H1 (cell line): ENCODE data around the gene TRIM45. TPM values are rescaled to one million over a fixed set of nuclear protein-coding genes. Genes with fewer than 3 reads are reported as not detected.

ENCODE experiments used
- CTCF ChIA-PET: fragments of 300-600 bp; sonication (Branson Sonifier 250); formaldehyde crosslinking; loops from one replicate; lab custom pipeline; 2021; ENCODE audit not compliant: partially characterized antibody; lab: Charles Lee
- POLR2A ChIA-PET: fragments of 300-600 bp; sonication (Branson Sonifier 250); formaldehyde crosslinking; loops from one replicate; lab custom pipeline; 2021; ENCODE audit warnings: inconsistent platforms; ENCODE audit not compliant: partially characterized antibody; lab: Charles Lee
- DNase-seq, 2 experiments: peaks; one replicate each; pipeline versions ENCODE4 v3.0.0 to v3.0.0-alpha.2; 2010 to 2022; ENCODE audit warnings: low spot score in 2 of 2, low read depth in 1 of 2, mixed read lengths in 1 of 2
- FAIRE-seq: peaks from 2 replicates; lab custom pipeline; 2011; peaks lifted over from hg19 to GRCh38; lab: Jason Lieb, UNC
- H2AFZ ChIP-seq: 2 replicates; pipeline ENCODE4 v1.8.1; 2012; ENCODE audit warnings: low read length, inconsistent platforms
- H2AK5ac ChIP-seq: 2 replicates; pipeline ENCODE4 v1.6.1; 2013; ENCODE audit warnings: low read depth, low read length
- H2BK120ac ChIP-seq: replicated peaks from 2 replicates; pipeline ENCODE3; 2013; ENCODE audit warnings: low read depth, low read length, inconsistent platforms
- H2BK12ac ChIP-seq: 2 replicates; pipeline ENCODE4 v1.6.1; 2013; ENCODE audit warnings: low read depth, low read length
- H2BK15ac ChIP-seq: 2 replicates; pipeline ENCODE4 v1.6.1; 2013; ENCODE audit warnings: low read length
- H2BK20ac ChIP-seq: 2 replicates; pipeline ENCODE4 v1.6.1; 2013; ENCODE audit warnings: low read length
- H2BK5ac ChIP-seq: 2 replicates; pipeline ENCODE4 v1.6.1; 2013; ENCODE audit warnings: low read depth, low read length
- H3K14ac ChIP-seq: 2 replicates; pipeline ENCODE4 v1.6.1; 2013; ENCODE audit warnings: inconsistent platforms; ENCODE audit not compliant: insufficient read length
- H3K18ac ChIP-seq: 2 replicates; pipeline ENCODE4 v1.6.1; 2013; ENCODE audit warnings: low read length; ENCODE audit errors: extremely low read depth
- H3K23ac ChIP-seq: 2 replicates; pipeline ENCODE4 v1.6.1; 2013; ENCODE audit warnings: inconsistent platforms; ENCODE audit not compliant: insufficient read length
- H3K23me2 ChIP-seq: 2 replicates; pipeline ENCODE4 v1.6.1; 2013; ENCODE audit warnings: low read depth, low read length
- H3K27ac ChIP-seq: 2 replicates; pipeline ENCODE4 v1.6.1; 2011; ENCODE audit warnings: low read depth, low read length, inconsistent platforms
- H3K27me3 ChIP-seq, 4 experiments: replicated peaks in 1 of 4; 1 replicate in 1 of 4; 2 replicates in 3 of 4; pipeline versions ENCODE4 v1.6.1 to v1.8.1; 2011 to 2013; ENCODE audit warnings: low read length in 3 of 4, mild to moderate bottlenecking in 3 of 4, inconsistent platforms in 2 of 4, mixed read lengths in 2 of 4, moderate library complexity in 1 of 4; ENCODE audit not compliant: control insufficient read depth in 3 of 4, insufficient read depth in 3 of 4; ENCODE audit errors: extremely low read depth in 1 of 4
- H3K36me3 ChIP-seq, 4 experiments: 2 replicates each; pipeline versions ENCODE4 v1.6.1 to v1.8.1; 2011 to 2013; ENCODE audit warnings: mild to moderate bottlenecking in 4 of 4, low read length in 3 of 4, moderate library complexity in 2 of 4, control low read depth in 1 of 4, inconsistent platforms in 1 of 4; ENCODE audit not compliant: insufficient read depth in 4 of 4, control insufficient read depth in 2 of 4
- H3K4ac ChIP-seq: replicated peaks from 2 replicates; pipeline ENCODE3; 2013; ENCODE audit warnings: low read length, low read depth, mixed read lengths, inconsistent platforms; ENCODE audit not compliant: insufficient read length
- H3K4me1 ChIP-seq, 4 experiments: replicated peaks in 1 of 4; 1 replicate in 1 of 4; 2 replicates in 3 of 4; pipeline versions ENCODE4 v1.6.1 to v1.8.1; 2011 to 2013; ENCODE audit warnings: low read length in 3 of 4, inconsistent platforms in 2 of 4, mixed read lengths in 1 of 4; ENCODE audit not compliant: insufficient read depth in 4 of 4, control insufficient read depth in 3 of 4
- H3K4me2 ChIP-seq, 2 experiments: 2 replicates each; pipeline versions ENCODE4 v1.6.1 to v1.8.1; 2011 to 2013; ENCODE audit warnings: low read depth in 2 of 2, low read length in 2 of 2, control low read depth in 1 of 2, inconsistent platforms in 1 of 2, mild to moderate bottlenecking in 1 of 2; ENCODE audit not compliant: insufficient read depth in 1 of 2
- H3K4me3 ChIP-seq, 4 experiments: fragments of 200-600, 300-600 bp in 1 of 4; sonication (generic), shearing (Covaris generic), sonication (Bioruptor Twin) in 1 of 4; 2 replicates each; pipeline versions ENCODE4 v1.5.1 to v1.8.1; 2011 to 2016; ENCODE audit warnings: low read length in 4 of 4, low read depth in 3 of 4, control low read depth in 2 of 4, inconsistent platforms in 2 of 4, mild to moderate bottlenecking in 2 of 4, mixed read lengths in 1 of 4, moderate library complexity in 1 of 4; ENCODE audit not compliant: insufficient read depth in 2 of 4; ENCODE audit errors: extremely low read depth in 1 of 4
- H3K56ac ChIP-seq: replicated peaks from 2 replicates; pipeline ENCODE3; 2013; ENCODE audit warnings: low read depth, mild to moderate bottlenecking, mixed read lengths, low read length, inconsistent platforms; ENCODE audit not compliant: insufficient read length
- H3K79me1 ChIP-seq: 2 replicates; pipeline ENCODE4 v1.6.1; 2013; ENCODE audit warnings: low read depth, low read length, control low read depth
- H3K79me2 ChIP-seq, 2 experiments: 2 replicates each; pipeline versions ENCODE4 v1.6.1 to v1.8.1; 2012 to 2013; ENCODE audit warnings: low read length in 2 of 2, mild to moderate bottlenecking in 2 of 2, inconsistent platforms in 1 of 2; ENCODE audit not compliant: insufficient read depth in 2 of 2, control insufficient read depth in 1 of 2
- H3K9ac ChIP-seq, 4 experiments: replicated peaks in 1 of 4; 1 replicate in 1 of 4; 2 replicates in 3 of 4; pipeline versions ENCODE4 v1.6.1 to v1.8.1; 2011 to 2013; ENCODE audit warnings: low read depth in 3 of 4, low read length in 3 of 4, control low read depth in 2 of 4, mild to moderate bottlenecking in 2 of 4, moderate library complexity in 2 of 4, inconsistent platforms in 1 of 4; ENCODE audit errors: extremely low read depth in 1 of 4
- H3K9me3 ChIP-seq, 2 experiments: 2 replicates each; pipeline versions ENCODE4 v1.6.1 to v1.8.1; 2012 to 2013; ENCODE audit warnings: mild to moderate bottlenecking in 2 of 2, moderate library complexity in 2 of 2, control low read depth in 1 of 2, inconsistent platforms in 1 of 2, low read depth in 1 of 2, low read length in 1 of 2, mixed read lengths in 1 of 2; ENCODE audit not compliant: insufficient read depth in 2 of 2
- H4K20me1 ChIP-seq, 2 experiments: replicated peaks in 1 of 2; 2 replicates each; pipeline versions ENCODE3 to v1.8.1; 2011 to 2013; ENCODE audit warnings: inconsistent platforms in 2 of 2, low read length in 2 of 2, mild to moderate bottlenecking in 1 of 2; ENCODE audit not compliant: insufficient read depth in 2 of 2, control insufficient read depth in 1 of 2
- H4K5ac ChIP-seq: 2 replicates; pipeline ENCODE4 v1.6.1; 2013; ENCODE audit warnings: low read length, low read depth, mixed read lengths, inconsistent platforms; ENCODE audit not compliant: insufficient read length
- H4K8ac ChIP-seq: 2 replicates; pipeline ENCODE4 v1.8.0; 2013; ENCODE audit warnings: mild to moderate bottlenecking, moderate library complexity, low read length, inconsistent platforms; ENCODE audit not compliant: insufficient read depth; ENCODE audit errors: extremely low read depth
- H4K91ac ChIP-seq: replicated peaks from 2 replicates; pipeline ENCODE3; 2013; ENCODE audit warnings: low read length, mixed read lengths, inconsistent platforms; ENCODE audit not compliant: insufficient read length
- CEBPB ChIP-seq: IDR thresholded peaks from 2 replicates; pipeline ENCODE4 v1.6.1; 2012; ENCODE audit warnings: low read depth, low read length
- CHD2 ChIP-seq: IDR thresholded peaks from 2 replicates; pipeline ENCODE4 v1.6.1; 2012; ENCODE audit warnings: low read length, improper control_type of control experiment
- CTBP2 ChIP-seq: IDR thresholded peaks from 2 replicates; pipeline ENCODE4 v1.7.0; 2011; ENCODE audit warnings: borderline replicate concordance, mild to moderate bottlenecking, moderate library complexity, mixed read lengths, low read length; ENCODE audit not compliant: insufficient read depth, insufficient read length
- HDAC2 ChIP-seq, 2 experiments: fragments of 300-600 bp in 1 of 2; sonication (generic) in 1 of 2; IDR thresholded peaks; 2 replicates each; pipeline ENCODE4 v1.6.1; 2011 to 2012; ENCODE audit warnings: low read depth in 2 of 2, low read length in 2 of 2, mild to moderate bottlenecking in 2 of 2, moderate library complexity in 2 of 2, borderline replicate concordance in 1 of 2, inconsistent platforms in 1 of 2
- JUN ChIP-seq: IDR thresholded peaks from 2 replicates; pipeline ENCODE4 v1.6.1; 2011; ENCODE audit warnings: low read depth, mild to moderate bottlenecking, improper control_type of control experiment, low read length
- KDM1A ChIP-seq: fragments of 200-600, 300-600 bp; sonication (generic); IDR thresholded peaks from 2 replicates; pipeline ENCODE4 v1.7.1; 2016; ENCODE audit warnings: mild to moderate bottlenecking, low read length, borderline replicate concordance
- MAFK ChIP-seq: IDR thresholded peaks from 2 replicates; pipeline ENCODE4 v1.6.1; 2012; ENCODE audit warnings: low read depth, mild to moderate bottlenecking, improper control_type of control experiment, low read length
- POLR2AphosphoS5 ChIP-seq: IDR thresholded peaks from 2 replicates; pipeline ENCODE4 v1.6.1; 2011; ENCODE audit warnings: low read depth, low read length
- POU5F1 ChIP-seq: IDR thresholded peaks from 2 replicates; pipeline ENCODE4 v1.6.1; 2011; ENCODE audit warnings: low read depth, mild to moderate bottlenecking, low read length, moderate library complexity
- SIRT6 ChIP-seq: IDR thresholded peaks from one replicate; pipeline ENCODE4 v1.7.1; 2012; ENCODE audit warnings: low read length, inconsistent platforms
- SP4 ChIP-seq: IDR thresholded peaks from 2 replicates; pipeline ENCODE4 v1.6.1; 2012; ENCODE audit warnings: low read length, inconsistent platforms
- WGBS, 2 experiments: shearing (Covaris generic) in 1 of 2; methylation state at CpG; one replicate each; pipeline versions ENCODE4 v1.1.6 to v1.1.7; 2013 to 2015; ENCODE audit warnings: low lambda C conversion rate in 2 of 2, mixed read lengths in 2 of 2, inconsistent platforms in 1 of 2, low coverage in 1 of 2, missing lambda C conversion rate in 1 of 2; ENCODE audit not compliant: insufficient replicate concordance in 2 of 2, insufficient coverage in 1 of 2, insufficient read length in 1 of 2; ENCODE audit errors: extremely low coverage in 1 of 2, missing lambda C conversion rate in 1 of 2; 5-methylcytosine and 5-hydroxymethylcytosine counted together
- polyA plus RNA-seq, 7 experiments: library from polyadenylated mRNA; depleted of rRNA in 3 of 7; stranded (reverse) in 5 of 7; unstranded in 2 of 7; fragments of >200 nt in 5 of 7; fragments of 200-250 nt in 2 of 7; gene quantifications; 1 replicate in 5 of 7; 2 replicates in 1 of 7; 4 replicates in 1 of 7; pipeline versions ENCODE4 v1.2.1 to v1.2.3, GENCODE V29; 2011 to 2013; ENCODE audit warnings: missing spikeins in 2 of 7, mixed read lengths in 2 of 7
- total RNA-seq: library from RNA; stranded (reverse); fragmentation: NEBNext Ultra II Directional; extraction: Animal tissue kit (Norgen Biotek cat#: 25700); gene quantifications from 2 replicates; pipeline ENCODE4 v1.2.1, GENCODE V29; 2021
- TF ChIP-seq, protein P1 (sequence below): IDR thresholded peaks from 2 replicates; pipeline ENCODE4 v1.6.1; 2012; ENCODE audit warnings: inconsistent platforms
- TF ChIP-seq, protein P2 (sequence below): IDR thresholded peaks from 2 replicates; pipeline ENCODE4 v1.6.1; 2011; ENCODE audit warnings: low read depth, mild to moderate bottlenecking, low read length; ENCODE audit not compliant: insufficient read depth

The TRIM45 gene
- total and polyA plus RNA-seq, 2 of the 8 experiments (the other 6 are each of a cell fraction or from before 2014, with no cell fraction given), result 13.7 to 16.7 TPM

DNA sequence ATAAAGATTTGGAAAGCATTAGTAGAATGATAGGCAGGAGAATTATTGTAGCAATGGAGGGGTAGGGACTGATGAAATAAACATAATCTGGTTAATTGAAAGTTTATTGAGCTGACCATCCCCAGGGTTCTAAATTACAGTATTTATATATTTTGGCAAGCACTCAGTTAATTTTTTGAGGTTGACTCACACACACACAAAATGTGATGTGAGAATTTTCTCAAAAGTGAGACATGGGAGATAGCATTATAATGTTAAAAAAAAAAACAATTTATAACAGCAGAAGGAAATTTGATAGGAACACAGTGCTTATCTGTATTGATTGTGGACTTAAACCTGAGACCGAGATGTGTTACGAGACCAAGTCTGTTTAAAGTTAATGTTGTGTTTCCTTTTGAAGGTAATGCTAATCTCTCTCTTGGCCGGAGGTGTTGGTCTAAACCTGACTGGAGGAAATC lies 24.6 kb downstream of the TRIM45 start:
- Histone ChIP-seq H3K36me3 (peaks cover 45 to 90% (median 75%) of the 10 kb centered on the region in 4 experiments), H3K9ac (no peak overlapping the region)

More for the DNA sequence above, 24.6 kb downstream of the TRIM45 start:
- peaks cover 0 to 9% (median 2%) of the 10 kb centered on the region in 4 experiments; a peak in 2 of 7 replicates for H3K4me1 ChIP-seq
- H2BK12ac ChIP-seq, result no peak overlapping the region
- no peak for FAIRE-seq
- H3K9me3 ChIP-seq, result no peaks in the 10 kb centered on the region
- H3K27ac ChIP-seq, result no peak overlapping the region
- H4K8ac ChIP-seq, result no peak overlapping the region
- no peaks in the 10 kb centered on the region for H3K27me3 ChIP-seq
- no peak overlapping the region for H3K56ac ChIP-seq
- no peak overlapping the region for H3K14ac ChIP-seq
- H4K91ac ChIP-seq, result no peak overlapping the region
- H3K79me1 ChIP-seq, result no peaks in the 10 kb centered on the region
- ChIA-PET POLR2A (no interaction called here), CTCF (interaction anchor here (5.0 kb wide), 1 partner anchor 15 kb away, joined by 43 read pairs; no protein-coding TSS in a partner anchor)
- no peak overlapping the region for H2BK5ac ChIP-seq
- H3K79me2 ChIP-seq, result no peaks in the 10 kb centered on the region
- no peak overlapping the region for H3K4me2 ChIP-seq
- H3K18ac ChIP-seq, result no peak overlapping the region
- H2BK15ac ChIP-seq, result no peak overlapping the region
- H3K23ac ChIP-seq, result no peak overlapping the region
- H3K23me2 ChIP-seq, result no peaks in the 10 kb centered on the region
- H2BK120ac ChIP-seq, result no peak overlapping the region
- no peak overlapping the region for H4K5ac ChIP-seq
- WGBS, 2 experiments, result 85% methylated on average over 3 of the region's 3 CpGs; no CpG with 5 or more reads in 1 of the 2 experiments
- no peak overlapping the region for H2AK5ac ChIP-seq
- H4K20me1 ChIP-seq, result peaks cover 0 to 2% of the 10 kb centered on the region in 2 experiments
- H2AFZ ChIP-seq, result no peak overlapping the region
- no peak for DNase-seq
- H2BK20ac ChIP-seq, result no peak overlapping the region
- TF ChIP-seq JUN (no peak), CHD2 (no peak), SP4 (no peak), KDM1A (no peak), MAFK (no peak), SIRT6 (no peak), POU5F1 (no peak), CTBP2 (no peak), HDAC2 (IDR thresholded peaks at IDR 0.05; ENCODE audit: borderline replicate concordance in 1 of 2, low read depth in 2 of 2, low read length in 2 of 2) (no peak), POLR2AphosphoS5 (no peak), CEBPB (no peak)
- TF ChIP-seq, protein P1, sequence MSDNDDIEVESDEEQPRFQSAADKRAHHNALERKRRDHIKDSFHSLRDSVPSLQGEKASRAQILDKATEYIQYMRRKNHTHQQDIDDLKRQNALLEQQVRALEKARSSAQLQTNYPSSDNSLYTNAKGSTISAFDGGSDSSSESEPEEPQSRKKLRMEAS, result no peak
- TF ChIP-seq, protein P2, sequence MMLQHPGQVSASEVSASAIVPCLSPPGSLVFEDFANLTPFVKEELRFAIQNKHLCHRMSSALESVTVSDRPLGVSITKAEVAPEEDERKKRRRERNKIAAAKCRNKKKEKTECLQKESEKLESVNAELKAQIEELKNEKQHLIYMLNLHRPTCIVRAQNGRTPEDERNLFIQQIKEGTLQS, result no peak
- H3K4ac ChIP-seq, result no peak overlapping the region
- no peak overlapping the region for H3K4me3 ChIP-seq
